HCT116 (cell line): ENCODE data around the gene CHCT1. TPM values are rescaled to one million over a fixed set of nuclear protein-coding genes. Genes with fewer than 3 reads are reported as not detected.

Source experiments
- ATAC-seq: fragments of 200-7000 bp; cut with Tn5 transposase; 2 replicates; pipeline ENCODE4 v1.9.1; 2020; ENCODE audit warnings: mild to moderate bottlenecking, moderate library complexity
- BruUV-seq: library from RNA; stranded (reverse); fragments of 400-500 nt; replicated peaks from 2 replicates; lab custom pipeline; 2021; lab: Mats Ljungman, UMichigan
- CTCF ChIA-PET: fragments of 300-600 bp; sonication (Branson Sonifier 250); formaldehyde crosslinking; loops from one replicate; lab custom pipeline; 2021; ENCODE audit warnings: antibody characterized with exemption; lab: Charles Lee
- POLR2A ChIA-PET: fragments of 300-600, 350-600 bp; sonication (Branson Sonifier 250); formaldehyde crosslinking; loops from one replicate; lab custom pipeline; 2021; ENCODE audit warnings: antibody characterized with exemption; lab: Charles Lee
- RAD21 ChIA-PET, 2 experiments: fragments of 300-600 bp; sonication (Branson Sonifier 250); formaldehyde crosslinking; loops; one replicate each; lab custom pipeline; 2023; ENCODE audit warnings: low total read pairs in 2 of 2; ENCODE audit not compliant: uncharacterized antibody in 2 of 2, unreplicated experiment in 2 of 2, low non-redundant PET in 1 of 2; lab: Charles Lee
- DNase-seq: peaks from one replicate; pipeline ENCODE4 v3.0.0-alpha.2; 2010; ENCODE audit warnings: low read depth, low spot score
- H2AFZ ChIP-seq: fragments of 200-600 bp; shearing (Covaris generic), sonication (generic); 2 replicates; pipeline ENCODE4 v1.6.1; 2017; ENCODE audit warnings: low read depth, mixed run types, mixed read lengths, antibody characterized with exemption, low read length; ENCODE audit not compliant: poor library complexity, severe bottlenecking
- H3K27ac ChIP-seq: 2 replicates; pipeline ENCODE4 v1.5.1; 2012; ENCODE audit warnings: low read depth, low read length
- H3K27me3 ChIP-seq: fragments of 200-600 bp; sonication (generic); 2 replicates; pipeline ENCODE4 v1.6.1; 2016; ENCODE audit warnings: mixed run types, low read length, mixed read lengths; ENCODE audit not compliant: insufficient read depth
- H3K36me3 ChIP-seq, 2 experiments: fragments of 200-500 bp in 1 of 2; fragments of 200-600 bp in 1 of 2; sonication (Bioruptor generic) in 1 of 2; sonication (generic) in 1 of 2; 2 replicates each; pipeline versions ENCODE4 v1.5.1 to v1.6.1; 2014 to 2016; ENCODE audit warnings: low read length in 2 of 2, inconsistent platforms in 1 of 2, mixed read lengths in 1 of 2, mixed run types in 1 of 2; ENCODE audit not compliant: insufficient read depth in 2 of 2, control insufficient read depth in 1 of 2
- H3K4me1 ChIP-seq, 2 experiments: fragments of 200-600 bp in 1 of 2; sonication (generic) in 1 of 2; 2 replicates each; pipeline versions ENCODE4 v1.5.1 to v1.6.1; 2012 to 2017; ENCODE audit warnings: low read length in 2 of 2, inconsistent platforms in 1 of 2, mild to moderate bottlenecking in 1 of 2, mixed read lengths in 1 of 2, mixed run types in 1 of 2, moderate library complexity in 1 of 2; ENCODE audit not compliant: insufficient read depth in 2 of 2, control insufficient read depth in 1 of 2
- H3K4me2 ChIP-seq: fragments of 200-600 bp; sonication (generic); 2 replicates; pipeline ENCODE4 v1.6.1; 2017; ENCODE audit warnings: mixed run types, low read length, mixed read lengths
- H3K4me3 ChIP-seq, 2 experiments: fragments of 200-600 bp in 1 of 2; sonication (generic) in 1 of 2; replicated peaks in 1 of 2; 2 replicates each; pipeline ENCODE4 v1.5.1; 2011 to 2016; ENCODE audit warnings: low read length in 2 of 2, control low read depth in 1 of 2, low read depth in 1 of 2, mild to moderate bottlenecking in 1 of 2, mixed read lengths in 1 of 2, mixed run types in 1 of 2
- H3K79me2 ChIP-seq: fragments of 200-600 bp; sonication (generic); 2 replicates; pipeline ENCODE4 v1.6.1; 2017; ENCODE audit warnings: mild to moderate bottlenecking, mixed run types, low read length, moderate library complexity, mixed read lengths; ENCODE audit not compliant: insufficient read depth
- H3K9ac ChIP-seq: fragments of 200-600 bp; sonication (generic); 2 replicates; pipeline ENCODE4 v1.6.1; 2016; ENCODE audit warnings: low read length, mixed read lengths
- H3K9me2 ChIP-seq: fragments of 200-600 bp; sonication (generic), shearing (Covaris generic); 2 replicates; pipeline ENCODE4 v1.6.1; 2017; ENCODE audit warnings: mixed run types, mild to moderate bottlenecking, moderate library complexity; ENCODE audit not compliant: insufficient read depth
- H3K9me3 ChIP-seq, 2 experiments: fragments of 200-500 bp in 1 of 2; fragments of 200-600 bp in 1 of 2; sonication (Bioruptor generic) in 1 of 2; sonication (generic) in 1 of 2; 2 replicates each; pipeline ENCODE4 v1.6.1; 2014 to 2017; ENCODE audit warnings: low read length in 2 of 2, mixed read lengths in 2 of 2, inconsistent platforms in 1 of 2, low read depth in 1 of 2, mild to moderate bottlenecking in 1 of 2, mixed run types in 1 of 2, moderate library complexity in 1 of 2; ENCODE audit not compliant: control insufficient read depth in 1 of 2, insufficient read depth in 1 of 2
- H4K20me1 ChIP-seq: fragments of 200-600 bp; sonication (generic), shearing (Covaris generic); 2 replicates; pipeline ENCODE4 v1.6.1; 2017; ENCODE audit warnings: mixed run types, mild to moderate bottlenecking, moderate library complexity; ENCODE audit not compliant: insufficient read depth
- CBX3 ChIP-seq: IDR thresholded peaks from 2 replicates; pipeline ENCODE4 v1.6.1; 2012; ENCODE audit warnings: low read depth
- CTCF ChIP-seq, 3 experiments: fragments of 200-600 bp in 1 of 3; sonication (generic) in 1 of 3; IDR thresholded peaks in 2 of 3; conservative IDR thresholded peaks in 1 of 3; 2 replicates each; pipeline ENCODE4 v1.5.1; 2012 to 2017; ENCODE audit warnings: low read depth in 2 of 3, low read length in 2 of 3, antibody characterized with exemption in 1 of 3, borderline replicate concordance in 1 of 3, control low read depth in 1 of 3, mild to moderate bottlenecking in 1 of 3, mixed read lengths in 1 of 3, mixed run types in 1 of 3, moderate library complexity in 1 of 3; ENCODE audit not compliant: insufficient read depth in 1 of 3
- EGR1 ChIP-seq: IDR thresholded peaks from 2 replicates; pipeline ENCODE4 v1.6.1; 2012; ENCODE audit warnings: low read depth
- ELF1 ChIP-seq: IDR thresholded peaks from 2 replicates; pipeline ENCODE4 v1.6.1; 2012; ENCODE audit warnings: low read depth, borderline replicate concordance
- FOSL1 ChIP-seq: IDR thresholded peaks from 2 replicates; pipeline ENCODE4 v1.6.1; 2012; ENCODE audit warnings: low read depth
- MAX ChIP-seq: IDR thresholded peaks from 2 replicates; pipeline ENCODE4 v1.6.1; 2012
- POLR2AphosphoS5 ChIP-seq: IDR thresholded peaks from 2 replicates; pipeline ENCODE4 v1.6.1; 2011; ENCODE audit warnings: mild to moderate bottlenecking, low read depth, low read length, moderate library complexity
- TCF7L2 ChIP-seq: IDR thresholded peaks from 2 replicates; pipeline ENCODE4 v1.7.0; 2011; ENCODE audit warnings: borderline replicate concordance, inconsistent platforms; ENCODE audit not compliant: insufficient read depth, insufficient read length; ENCODE audit errors: extremely low read depth
- ZFX ChIP-seq: fragments of 450-650 bp; IDR thresholded peaks from 2 replicates; pipeline ENCODE4 v1.6.1; 2017
- intact Hi-C: fragments of 100-400 bp; cut with micrococcal nuclease; formaldehyde crosslinking; loops from 2 replicates; pipeline ENCODE4 v1.10.0; 2022
- total RNA-seq: library from RNA; stranded (reverse); gene quantifications from one replicate; pipeline ENCODE4 v1.2.1, GENCODE V29; 2021; ENCODE audit not compliant: unreplicated experiment
- TF ChIP-seq, protein P1 (sequence below): IDR thresholded peaks from 2 replicates; pipeline ENCODE4 v1.6.1; 2012; ENCODE audit warnings: low read depth

CHCT1 gene
- total RNA-seq, 1 experiment from 2014 or later = not detected

DNA sequence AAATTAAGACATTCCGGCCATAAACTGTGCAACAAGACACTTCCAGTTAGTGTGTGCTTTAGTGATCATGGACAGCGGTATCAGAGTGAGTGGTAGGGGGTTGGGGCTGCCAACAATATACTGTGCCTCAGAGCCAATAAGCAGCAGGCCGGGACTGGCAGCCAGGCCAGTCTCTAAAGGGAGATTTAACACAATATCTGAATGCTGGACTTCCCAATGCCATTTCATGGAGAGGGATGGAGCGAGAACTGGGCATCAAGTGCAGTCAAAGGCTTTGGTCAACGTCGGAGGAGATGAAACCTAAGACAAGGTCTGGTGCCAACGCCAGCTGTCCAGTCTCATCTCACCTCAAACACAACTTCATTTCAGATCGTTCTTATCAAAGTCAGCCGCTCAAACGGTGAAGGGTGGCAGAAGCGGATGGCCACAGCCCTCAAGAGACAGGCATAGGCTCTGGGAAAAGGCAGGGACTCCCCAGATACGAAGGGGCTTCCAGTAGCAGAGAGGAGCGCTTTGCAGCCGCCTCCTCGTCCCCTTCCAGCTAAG is 31.3 kb upstream of the CHCT1 start:
- Histone ChIP-seq H3K9me2 (no peaks in the 10 kb centered on the region), H2AFZ (no peak overlapping the region), H3K4me2 (peak overlapping the region; percentile 88), H4K20me1 (no peaks in the 10 kb centered on the region), H3K79me2 (peaks cover 56% of the 10 kb centered on the region), H3K27ac (peak overlapping the region; percentile 94), H3K4me1 (peaks cover 19 to 32% of the 10 kb centered on the region in 2 experiments), H3K9me3 (no peaks in the 10 kb centered on the region), H3K9ac (peak overlapping the region; percentile 87), H3K27me3 (no peaks in the 10 kb centered on the region), H3K36me3 (no peaks in the 10 kb centered on the region), H3K4me3 (peak overlapping the region; percentile 80 to 87)
- intact Hi-C loops = no loop called here
- DNase-seq (no peak), ATAC-seq (no peak)
- TF ChIP-seq POLR2AphosphoS5 (no peak), CTCF (IDR thresholded peaks at IDR 0.05 in 2 of 3, conservative IDR thresholded peaks at IDR 0.05 in 1 of 3; ENCODE audit: borderline replicate concordance in 1 of 3, insufficient read depth in 1 of 3, low read depth in 2 of 3, low read length in 2 of 3) (no peak), EGR1 (no peak), ELF1 (no peak), MAX (no peak), CBX3 (no peak), FOSL1 (no peak), TCF7L2 (no peak), ZFX (no peak)
- TF ChIP-seq, protein P1, sequence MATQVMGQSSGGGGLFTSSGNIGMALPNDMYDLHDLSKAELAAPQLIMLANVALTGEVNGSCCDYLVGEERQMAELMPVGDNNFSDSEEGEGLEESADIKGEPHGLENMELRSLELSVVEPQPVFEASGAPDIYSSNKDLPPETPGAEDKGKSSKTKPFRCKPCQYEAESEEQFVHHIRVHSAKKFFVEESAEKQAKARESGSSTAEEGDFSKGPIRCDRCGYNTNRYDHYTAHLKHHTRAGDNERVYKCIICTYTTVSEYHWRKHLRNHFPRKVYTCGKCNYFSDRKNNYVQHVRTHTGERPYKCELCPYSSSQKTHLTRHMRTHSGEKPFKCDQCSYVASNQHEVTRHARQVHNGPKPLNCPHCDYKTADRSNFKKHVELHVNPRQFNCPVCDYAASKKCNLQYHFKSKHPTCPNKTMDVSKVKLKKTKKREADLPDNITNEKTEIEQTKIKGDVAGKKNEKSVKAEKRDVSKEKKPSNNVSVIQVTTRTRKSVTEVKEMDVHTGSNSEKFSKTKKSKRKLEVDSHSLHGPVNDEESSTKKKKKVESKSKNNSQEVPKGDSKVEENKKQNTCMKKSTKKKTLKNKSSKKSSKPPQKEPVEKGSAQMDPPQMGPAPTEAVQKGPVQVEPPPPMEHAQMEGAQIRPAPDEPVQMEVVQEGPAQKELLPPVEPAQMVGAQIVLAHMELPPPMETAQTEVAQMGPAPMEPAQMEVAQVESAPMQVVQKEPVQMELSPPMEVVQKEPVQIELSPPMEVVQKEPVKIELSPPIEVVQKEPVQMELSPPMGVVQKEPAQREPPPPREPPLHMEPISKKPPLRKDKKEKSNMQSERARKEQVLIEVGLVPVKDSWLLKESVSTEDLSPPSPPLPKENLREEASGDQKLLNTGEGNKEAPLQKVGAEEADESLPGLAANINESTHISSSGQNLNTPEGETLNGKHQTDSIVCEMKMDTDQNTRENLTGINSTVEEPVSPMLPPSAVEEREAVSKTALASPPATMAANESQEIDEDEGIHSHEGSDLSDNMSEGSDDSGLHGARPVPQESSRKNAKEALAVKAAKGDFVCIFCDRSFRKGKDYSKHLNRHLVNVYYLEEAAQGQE = no peak
- BruUV-seq = TSS peak; percentile 48
- POLR2A ChIA-PET = interaction anchor here (1.2 to 1.4 kb wide), 3 partner anchors 10 to 209 kb away, joined by 3 to 7 read pairs (median 4); partner anchors contain the start of gene PPM1D
- CTCF ChIA-PET = interaction anchor here (1.6 to 2.2 kb wide), 2 partner anchors 76 to 159 kb away, joined by 3 to 9 read pairs; no protein-coding TSS in a partner anchor
- RAD21 ChIA-PET = no interaction called here
